ENCODE results near the gene MACROH2A1.
"Not testable (repeated sequence)": the region's sequence is repeated elsewhere in the genome, so short reads cannot be mapped to it uniquely, and the experiment has no call there.

MACROH2A1 gene

DNA sequence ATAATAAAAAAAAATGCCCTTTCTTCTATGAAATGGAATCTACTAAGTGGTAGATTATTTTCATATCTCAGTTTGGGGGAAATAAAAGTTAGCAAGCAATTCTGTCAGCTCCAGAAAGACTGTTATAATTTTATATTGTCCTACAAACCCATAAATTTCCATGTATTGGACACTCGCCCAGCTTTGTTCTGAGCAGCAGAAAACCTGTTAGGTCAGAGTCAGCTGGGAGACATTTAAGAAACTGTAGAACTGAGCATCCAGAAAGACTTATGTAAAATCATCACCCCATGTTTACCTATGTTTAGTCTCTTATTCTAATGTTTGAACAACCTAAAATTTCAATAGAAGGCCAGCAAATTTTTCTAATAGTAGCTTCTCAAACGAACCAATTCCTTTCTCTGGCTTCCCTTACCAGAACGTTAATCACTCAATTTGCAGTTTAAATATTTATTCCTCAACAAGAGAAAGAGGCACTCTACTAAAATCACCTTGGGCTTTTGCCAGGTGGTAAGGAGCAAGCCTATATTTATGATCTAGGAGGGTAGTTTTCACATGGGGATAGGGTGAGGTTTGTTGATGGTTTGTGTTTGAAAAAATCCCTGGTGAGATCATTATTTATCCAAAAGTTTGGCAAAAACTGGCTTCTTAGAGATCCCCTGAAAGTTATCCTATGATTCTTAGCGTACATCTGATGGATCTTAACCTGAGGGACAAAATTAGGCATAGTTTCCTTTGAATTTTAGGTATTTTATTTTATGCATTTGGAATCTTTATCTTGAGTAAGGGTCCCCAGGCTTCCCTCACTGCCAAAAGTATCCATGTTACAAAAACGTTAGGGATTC lies 34.4 kb downstream of the MACROH2A1 start:
- peaks cover 22% of the 10 kb centered on the region; the same call in 1 of the 2 replicates for H3K36me3 ChIP-seq (replicated peaks; ENCODE audit: insufficient read depth, low read length)
- H4K20me1 ChIP-seq (ENCODE audit: insufficient read depth, low read length) = peaks cover 9% of the 10 kb centered on the region; the same call in 1 of the 2 replicates
- H3F3A ChIP-seq (ENCODE audit: insufficient read depth, low read length) = no peaks in the 10 kb centered on the region
- H3K9me3 ChIP-seq (replicated peaks; ENCODE audit: insufficient read depth, low read length) = no peaks in the 10 kb centered on the region
- TF ChIP-seq EZH2phosphoT487 (IDR thresholded peaks at IDR 0.05; ENCODE audit: low read length) = no peak
- TF ChIP-seq, protein P1, sequence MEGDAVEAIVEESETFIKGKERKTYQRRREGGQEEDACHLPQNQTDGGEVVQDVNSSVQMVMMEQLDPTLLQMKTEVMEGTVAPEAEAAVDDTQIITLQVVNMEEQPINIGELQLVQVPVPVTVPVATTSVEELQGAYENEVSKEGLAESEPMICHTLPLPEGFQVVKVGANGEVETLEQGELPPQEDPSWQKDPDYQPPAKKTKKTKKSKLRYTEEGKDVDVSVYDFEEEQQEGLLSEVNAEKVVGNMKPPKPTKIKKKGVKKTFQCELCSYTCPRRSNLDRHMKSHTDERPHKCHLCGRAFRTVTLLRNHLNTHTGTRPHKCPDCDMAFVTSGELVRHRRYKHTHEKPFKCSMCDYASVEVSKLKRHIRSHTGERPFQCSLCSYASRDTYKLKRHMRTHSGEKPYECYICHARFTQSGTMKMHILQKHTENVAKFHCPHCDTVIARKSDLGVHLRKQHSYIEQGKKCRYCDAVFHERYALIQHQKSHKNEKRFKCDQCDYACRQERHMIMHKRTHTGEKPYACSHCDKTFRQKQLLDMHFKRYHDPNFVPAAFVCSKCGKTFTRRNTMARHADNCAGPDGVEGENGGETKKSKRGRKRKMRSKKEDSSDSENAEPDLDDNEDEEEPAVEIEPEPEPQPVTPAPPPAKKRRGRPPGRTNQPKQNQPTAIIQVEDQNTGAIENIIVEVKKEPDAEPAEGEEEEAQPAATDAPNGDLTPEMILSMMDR (IDR thresholded peaks at IDR 0.05; ENCODE audit: low read length) = no peak
- no peaks in the 10 kb centered on the region for H3K9me2 ChIP-seq (replicated peaks; ENCODE audit: insufficient read depth, low read length)
- peaks cover 86% of the 10 kb centered on the region for H3K79me2 ChIP-seq (ENCODE audit: low read length)
- no peak overlapping the region for H3K9ac ChIP-seq (ENCODE audit: low read length)
- no peak overlapping the region for H3K27ac ChIP-seq (ENCODE audit: low read length)
- DNase-seq = no peak
- no peak overlapping the region for H3K4me3 ChIP-seq (ENCODE audit: low read length)
- no peak overlapping the region for H3K4me2 ChIP-seq (ENCODE audit: low read depth, low read length)
- no peak overlapping the region for H2AFZ ChIP-seq (ENCODE audit: low read length)
- no peaks in the 10 kb centered on the region for H3K27me3 ChIP-seq (replicated peaks; ENCODE audit: insufficient read depth, low read length)
- H3K4me1 ChIP-seq (ENCODE audit: low read length) = peaks cover 22% of the 10 kb centered on the region

DNA sequence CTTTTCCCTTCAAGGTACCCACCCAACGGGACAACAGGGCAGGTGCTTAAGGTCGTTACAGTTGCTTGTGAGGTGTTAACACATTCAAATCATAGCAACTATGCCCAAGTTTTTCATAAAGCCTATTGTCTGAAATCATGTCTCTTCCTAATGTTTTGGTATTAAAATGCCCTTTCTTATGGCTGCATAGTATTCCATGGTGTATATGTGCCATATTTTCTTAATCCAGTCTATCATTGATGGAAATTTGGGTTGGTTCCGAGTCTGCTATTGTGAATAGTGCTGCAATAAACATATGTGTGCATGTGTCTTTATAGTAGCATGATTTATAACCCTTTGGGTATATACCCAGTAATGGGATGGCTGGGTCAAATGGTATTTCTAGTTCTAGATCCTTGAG lies 35.7 kb downstream of the MACROH2A1 start:
- not testable (repeated sequence) for H3K9me3 ChIP-seq (replicated peaks; ENCODE audit: insufficient read depth, low read length); H3K9ac ChIP-seq (ENCODE audit: low read length); DNase-seq; H2AFZ ChIP-seq (ENCODE audit: low read length); H3K27me3 ChIP-seq (replicated peaks; ENCODE audit: insufficient read depth, low read length); H4K20me1 ChIP-seq (ENCODE audit: insufficient read depth, low read length); H3F3A ChIP-seq (ENCODE audit: insufficient read depth, low read length); H3K27ac ChIP-seq (ENCODE audit: low read length); H3K4me2 ChIP-seq (ENCODE audit: low read depth, low read length); H3K9me2 ChIP-seq (replicated peaks; ENCODE audit: insufficient read depth, low read length); H3K4me3 ChIP-seq (ENCODE audit: low read length)
- Histone ChIP-seq H3K79me2 (ENCODE audit: low read length) (peaks cover 77% of the 10 kb centered on the region), H3K4me1 (ENCODE audit: low read length) (peaks cover 22% of the 10 kb centered on the region), H3K36me3 (replicated peaks; ENCODE audit: insufficient read depth, low read length) (peaks cover 17% of the 10 kb centered on the region; the same call in 1 of the 2 replicates)

DNA sequence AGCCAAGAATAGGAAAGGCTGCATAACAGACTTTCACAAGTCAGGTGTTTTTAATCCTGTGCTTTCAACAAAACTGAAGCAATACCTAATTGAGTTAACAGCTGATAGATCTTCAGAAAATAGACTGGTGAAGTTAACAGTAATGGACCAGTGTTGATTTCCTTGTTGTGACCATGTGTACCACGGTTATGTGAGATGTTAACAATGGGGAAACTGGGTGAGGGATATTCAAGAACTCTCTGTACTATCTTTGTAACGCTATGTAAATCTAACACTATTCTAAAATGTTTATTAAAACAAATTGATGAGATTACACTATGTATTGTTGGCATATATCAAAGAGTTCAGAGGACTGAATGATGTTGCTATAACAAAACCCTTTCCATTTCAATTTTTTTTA lies 36.9 kb downstream of the MACROH2A1 start:
- Histone ChIP-seq H3K9ac (ENCODE audit: low read length) (no peak overlapping the region), H3K36me3 (replicated peaks; ENCODE audit: insufficient read depth, low read length) (peaks cover 11% of the 10 kb centered on the region; the same call in 1 of the 2 replicates), H3K27ac (ENCODE audit: low read length) (no peak overlapping the region), H3K79me2 (ENCODE audit: low read length) (peaks cover 71% of the 10 kb centered on the region), H3K27me3 (replicated peaks; ENCODE audit: insufficient read depth, low read length) (no peaks in the 10 kb centered on the region), H4K20me1 (ENCODE audit: insufficient read depth, low read length) (peaks cover 9% of the 10 kb centered on the region; the same call in 1 of the 2 replicates), H2AFZ (ENCODE audit: low read length) (no peak overlapping the region), H3K4me3 (ENCODE audit: low read length) (no peak overlapping the region), H3F3A (ENCODE audit: insufficient read depth, low read length) (no peaks in the 10 kb centered on the region), H3K9me2 (replicated peaks; ENCODE audit: insufficient read depth, low read length) (no peaks in the 10 kb centered on the region), H3K9me3 (replicated peaks; ENCODE audit: insufficient read depth, low read length) (no peaks in the 10 kb centered on the region), H3K4me1 (ENCODE audit: low read length) (peaks cover 22% of the 10 kb centered on the region), H3K4me2 (ENCODE audit: low read depth, low read length) (no peak overlapping the region)
- TF ChIP-seq EZH2phosphoT487 (IDR thresholded peaks at IDR 0.05; ENCODE audit: low read length) (no peak), EZH2 (optimal IDR thresholded peaks at IDR 0.05; ENCODE audit: low read depth, low read length) (no peak)
- TF ChIP-seq, protein P1 (IDR thresholded peaks at IDR 0.05; ENCODE audit: low read length) = no peak
- DNase-seq = no peak
